GM21367 (cell line): ENCODE measurements around the gene CALR3.

ENCODE experiments used
- ATAC-seq: cut with Tn5 transposase; IDR thresholded peaks from one replicate; pipeline ENCODE4 v1.9.1; 2021; ENCODE audit not compliant: unreplicated experiment

The CALR3 gene

DNA sequence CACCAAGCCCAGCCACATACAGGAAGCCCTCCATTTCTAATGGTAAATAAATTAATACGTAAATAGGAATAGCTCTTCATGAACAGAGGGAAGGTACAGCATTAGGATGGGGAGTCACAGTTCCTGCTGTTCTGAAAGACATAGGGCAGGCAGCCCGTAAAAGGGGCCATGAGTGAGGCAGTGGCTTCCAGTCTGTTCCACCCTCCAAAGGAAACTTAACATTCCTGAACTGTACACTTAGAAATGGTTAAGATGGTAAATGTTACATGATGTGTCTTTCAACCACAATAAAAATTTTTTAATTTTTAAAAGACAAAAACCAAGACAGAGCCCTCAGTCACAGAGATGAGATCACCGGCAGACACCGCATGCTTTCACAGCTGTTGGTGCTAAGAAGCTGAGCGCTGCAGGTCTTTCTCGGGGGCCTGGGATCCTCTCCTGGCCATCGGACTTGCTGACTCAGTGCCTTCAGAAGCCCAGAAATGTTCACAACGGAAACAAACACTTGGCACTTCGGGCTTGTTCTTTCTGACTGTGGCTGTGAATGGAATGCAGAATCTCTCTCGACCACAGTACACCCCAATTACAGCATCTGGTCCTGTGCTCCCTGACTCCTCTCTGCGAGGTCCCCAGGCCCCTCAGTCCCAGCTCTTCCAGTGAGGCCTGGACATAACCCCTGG is 60.6 kb downstream of the CALR3 start:
- ATAC-seq: no peak

DNA sequence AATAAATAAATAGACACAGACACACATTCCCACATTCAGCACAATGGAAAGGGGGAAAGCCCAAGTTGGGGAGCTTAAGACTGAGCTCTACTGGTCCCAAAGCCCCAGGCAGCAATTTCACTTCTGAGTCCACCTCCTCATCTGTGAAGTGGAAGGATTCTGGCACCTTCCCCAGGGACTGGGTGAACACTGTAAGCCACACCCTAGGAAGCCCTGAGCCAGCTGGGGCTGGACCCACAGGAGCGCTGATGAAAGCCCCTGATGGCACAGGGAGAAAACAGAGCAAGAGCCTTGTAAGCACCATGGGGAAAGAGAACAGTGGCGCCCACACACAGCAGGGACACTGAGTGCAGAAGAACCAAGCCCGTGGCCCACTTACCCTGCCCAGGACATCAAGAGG is 62.0 kb downstream of the CALR3 start:
- ATAC-seq: no peak

DNA sequence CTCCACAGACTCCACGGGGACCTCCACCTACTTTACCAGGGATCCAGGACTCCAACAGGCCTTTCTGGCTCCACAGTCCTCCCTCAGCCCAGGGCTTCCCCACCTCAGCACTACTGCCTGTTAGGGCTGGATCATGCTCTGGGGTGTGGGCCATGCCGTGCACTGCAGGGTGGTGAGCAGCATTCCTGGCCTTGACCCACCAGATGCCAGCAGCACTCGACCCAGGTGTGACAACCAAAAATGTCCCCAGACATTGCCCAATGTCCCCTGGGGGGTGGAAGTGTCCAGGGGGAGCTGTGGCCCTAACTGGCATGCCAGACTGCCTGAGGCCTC is 66.2 kb downstream of the CALR3 start:
- ATAC-seq: no peak

DNA sequence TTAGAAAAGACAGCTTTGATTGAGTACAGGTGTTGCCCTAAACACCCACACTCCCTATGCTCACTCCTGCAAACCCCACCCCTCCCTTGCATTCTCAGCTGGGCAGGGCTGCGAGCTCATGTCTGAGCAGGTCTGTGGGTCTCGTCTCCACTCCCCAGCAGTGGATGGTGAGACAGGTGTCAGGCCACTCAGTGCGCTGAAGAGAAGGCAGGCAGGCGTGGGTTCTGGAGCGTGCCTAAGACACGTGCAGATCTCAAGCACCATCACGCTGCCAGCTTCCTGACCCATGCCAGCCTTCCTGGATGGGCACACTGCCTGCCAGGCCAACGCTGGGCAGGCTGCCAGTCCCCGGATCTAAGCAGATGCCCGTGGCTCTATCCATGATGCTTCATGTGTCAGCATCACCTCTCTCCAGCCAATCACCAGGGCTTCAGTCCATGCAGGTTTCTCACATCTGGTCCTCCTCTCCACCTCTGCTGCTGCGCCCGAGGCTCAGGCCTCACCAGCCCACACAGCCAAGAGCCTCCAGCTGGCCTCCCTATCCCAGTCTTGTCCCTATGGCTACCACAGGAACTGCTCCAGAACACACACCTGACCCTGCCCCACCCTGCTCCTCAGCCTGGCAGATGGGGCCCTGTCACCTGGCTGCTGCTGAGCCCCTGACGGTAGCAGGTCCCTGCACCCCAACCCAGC is 66.8 kb downstream of the CALR3 start:
- no peak for ATAC-seq
